Neural crest cell (in vitro differentiated cells): Measurements from ENCODE around the gene TTC38. TPM values are rescaled to one million over a fixed set of nuclear protein-coding genes. Genes with fewer than 3 reads are reported as not detected.
A peak's percentile ranks its signal among the peaks of the same experiment; 100 is the strongest.

Experiments
- DNase-seq: peaks from one replicate; pipeline ENCODE4 v3.0.0; 2021; ENCODE audit warnings: low read depth, mixed read lengths, low spot score
- H3K27ac Mint-ChIP-seq: one replicate; pipeline ENCODE4 v1.8.0; 2021; ENCODE audit warnings: mild to moderate bottlenecking, mixed read lengths; ENCODE audit not compliant: unreplicated experiment
- H3K27me3 Mint-ChIP-seq: 2 replicates; pipeline ENCODE4 v1.8.0; 2021; ENCODE audit warnings: low read depth, mild to moderate bottlenecking, mixed read lengths
- H3K36me3 Mint-ChIP-seq: 2 replicates; pipeline ENCODE4 v1.8.0; 2021; ENCODE audit warnings: low read depth, mild to moderate bottlenecking, mixed read lengths
- H3K4me1 Mint-ChIP-seq: 2 replicates; pipeline ENCODE4 v1.8.0; 2021; ENCODE audit warnings: mixed read lengths
- H3K4me3 Mint-ChIP-seq: one replicate; pipeline ENCODE4 v1.8.0; 2021; ENCODE audit warnings: mild to moderate bottlenecking, mixed read lengths
- H3K9me3 Mint-ChIP-seq: 2 replicates; pipeline ENCODE4 v1.8.0; 2021; ENCODE audit warnings: mixed read lengths
- CTCF ChIP-seq: fragments of 200-600 bp; sonication (generic); conservative IDR thresholded peaks from 2 replicates; pipeline ENCODE4 v1.5.0; 2021; ENCODE audit warnings: antibody characterized with exemption, mild to moderate bottlenecking
- total RNA-seq: library from RNA; stranded (reverse); gene quantifications from 2 replicates; pipeline ENCODE4 v1.2.1, GENCODE V29; 2021

The TTC38 gene
- total RNA-seq, 1 donor from 2014 or later: 34.8 TPM

GRCh38 chr22:46245511-46245910, 22.3 kb upstream of the TTC38 start:
- no peaks in the 10 kb centered on the region for H3K36me3 Mint-ChIP-seq
- H3K9me3 Mint-ChIP-seq: no peaks in the 10 kb centered on the region
- H3K4me1 Mint-ChIP-seq: peaks cover 14% of the 10 kb centered on the region
- DNase-seq: no peak
- no peaks in the 10 kb centered on the region for H3K27me3 Mint-ChIP-seq
- H3K4me3 Mint-ChIP-seq: peak overlapping the region; percentile 11
- no peak for TF ChIP-seq CTCF
- no peak overlapping the region for H3K27ac Mint-ChIP-seq

- Mint-ChIP-seq H3K4me1 (peaks cover 16% of the 10 kb centered on the region), H3K27me3 (no peaks in the 10 kb centered on the region), H3K4me3 (peak overlapping the region; percentile 11), H3K36me3 (no peaks in the 10 kb centered on the region), H3K27ac (peak overlapping the region; percentile 50), H3K9me3 (no peaks in the 10 kb centered on the region)
- TF ChIP-seq CTCF: no peak
- no peak for DNase-seq
These were observed 21.6 kb upstream of the TTC38 start for GRCh38 chr22:46246178-46246577.

- H3K4me1 Mint-ChIP-seq: peaks cover 25% of the 10 kb centered on the region
- no peak for TF ChIP-seq CTCF
These were observed 20.3 kb upstream of the TTC38 start for GRCh38 chr22:46247443-46247975.

GRCh38 chr22:46250035-46250782, 17.6 kb upstream of the TTC38 start, which contains the start of gene CDPF1:
Gene CDPF1, minus strand, starts transcription at chr22:46250293. Its CDS starts 2,009 bp downstream, at chr22:46248284.
- DNase-seq: peak; percentile 82
- Mint-ChIP-seq H3K36me3 (peaks cover 5% of the 10 kb centered on the region), H3K9me3 (no peaks in the 10 kb centered on the region), H3K27ac (no peak within 1 kb of the TSS), H3K4me3 (peak within 1 kb of the TSS; percentile 78), H3K27me3 (no peaks in the 10 kb centered on the region), H3K4me1 (peaks cover 25% of the 10 kb centered on the region)
- TF ChIP-seq CTCF: no peak

More at GRCh38 chr22:46247443-46247975, 20.3 kb upstream of the TTC38 start:
- H3K27ac Mint-ChIP-seq: no peak overlapping the region
- H3K4me3 Mint-ChIP-seq: peak overlapping the region; percentile 38
- H3K9me3 Mint-ChIP-seq: no peaks in the 10 kb centered on the region
- no peaks in the 10 kb centered on the region for H3K36me3 Mint-ChIP-seq
- no peaks in the 10 kb centered on the region for H3K27me3 Mint-ChIP-seq
- DNase-seq: no peak

- no peaks in the 10 kb centered on the region for H3K27me3 Mint-ChIP-seq
- peaks cover 5% of the 10 kb centered on the region for H3K36me3 Mint-ChIP-seq
- H3K4me1 Mint-ChIP-seq: peaks cover 23% of the 10 kb centered on the region
- no peak for DNase-seq
- H3K4me3 Mint-ChIP-seq: peak overlapping the region; percentile 78
- no peaks in the 10 kb centered on the region for H3K9me3 Mint-ChIP-seq
- TF ChIP-seq CTCF: no peak
- H3K27ac Mint-ChIP-seq: no peak overlapping the region
These were observed 17.1 kb upstream of the TTC38 start for GRCh38 chr22:46250783-46251125.
